ENCODE results near the gene SERPINI1. TPM values are rescaled to one million over a fixed set of nuclear protein-coding genes. Genes with fewer than 3 reads are reported as not detected.

The SERPINI1 gene
- total RNA-seq, 1 experiment from 2014 or later, result 4.4 TPM

- POLR2A ChIA-PET, result no interaction called here
- no TSS peak for BruUV-seq (replicated peaks)
- CTCF ChIA-PET, result no interaction called here
- Histone ChIP-seq H3K27me3 (replicated peaks; ENCODE audit: control insufficient read depth, insufficient read depth, low read length) (no peaks in the 10 kb centered on the region), H3K36me3 (ENCODE audit: control insufficient read depth, insufficient read depth, low read length) (no peaks in the 10 kb centered on the region), H3K9me3 (no peaks in the 10 kb centered on the region), H3K4me3 (ENCODE audit: low read depth, low read length) (no peak overlapping the region), H3K4me1 (no peaks in the 10 kb centered on the region)
- H3K36me3 Mint-ChIP-seq (ENCODE audit: insufficient read depth, unreplicated experiment), result no peaks in the 10 kb centered on the region
- intact Hi-C loops (cut with micrococcal nuclease; ENCODE audit: unreplicated experiment), result no loop called here
- no peak for DNase-seq
- TF ChIP-seq CTCF (IDR thresholded peaks at IDR 0.05; ENCODE audit: insufficient read depth in 1 of 2, low read depth in 1 of 2, low read length in 1 of 2, severe bottlenecking in 1 of 2, unreplicated experiment in 1 of 2), result no peak
- H3K4me1 Mint-ChIP-seq (ENCODE audit: low read depth, unreplicated experiment), result no peaks in the 10 kb centered on the region
- H3K27ac Mint-ChIP-seq (ENCODE audit: unreplicated experiment), result no peak overlapping the region
- H3K4me3 Mint-ChIP-seq (ENCODE audit: unreplicated experiment), result no peak overlapping the region
- no peaks in the 10 kb centered on the region for H3K9me3 Mint-ChIP-seq (ENCODE audit: unreplicated experiment)
- H3K27me3 Mint-ChIP-seq (ENCODE audit: insufficient read depth, unreplicated experiment), result peaks cover 6% of the 10 kb centered on the region
These were observed 126.7 kb downstream of the SERPINI1 start for GRCh38 chr3:167862104-167862730.

- ChIA-PET CTCF (interaction anchor here (0.9 kb wide), 1 partner anchor 13 kb away, joined by 3 read pairs; no protein-coding TSS in a partner anchor), POLR2A (no interaction called here)
- Mint-ChIP-seq H3K9me3 (ENCODE audit: unreplicated experiment) (no peaks in the 10 kb centered on the region), H3K27ac (ENCODE audit: unreplicated experiment) (no peak overlapping the region), H3K27me3 (ENCODE audit: insufficient read depth, unreplicated experiment) (peaks cover 6% of the 10 kb centered on the region), H3K36me3 (ENCODE audit: insufficient read depth, unreplicated experiment) (no peaks in the 10 kb centered on the region), H3K4me1 (ENCODE audit: low read depth, unreplicated experiment) (no peaks in the 10 kb centered on the region), H3K4me3 (ENCODE audit: unreplicated experiment) (no peak overlapping the region)
- BruUV-seq (replicated peaks), result no TSS peak
- TF ChIP-seq CTCF (IDR thresholded peaks at IDR 0.05; ENCODE audit: insufficient read depth in 1 of 2, low read depth in 1 of 2, low read length in 1 of 2, severe bottlenecking in 1 of 2, unreplicated experiment in 1 of 2), result no peak
- H3K36me3 ChIP-seq (ENCODE audit: control insufficient read depth, insufficient read depth, low read length), result no peaks in the 10 kb centered on the region
- no peak for DNase-seq
- no peaks in the 10 kb centered on the region for H3K27me3 ChIP-seq (replicated peaks; ENCODE audit: control insufficient read depth, insufficient read depth, low read length)
- no peaks in the 10 kb centered on the region for H3K4me1 ChIP-seq
- intact Hi-C loops (cut with micrococcal nuclease; ENCODE audit: unreplicated experiment), result no loop called here
- no peaks in the 10 kb centered on the region for H3K9me3 ChIP-seq
- no peak overlapping the region for H3K4me3 ChIP-seq (ENCODE audit: low read depth, low read length)
These were observed 128.5 kb downstream of the SERPINI1 start for GRCh38 chr3:167863811-167864551.

- TF ChIP-seq CTCF (IDR thresholded peaks at IDR 0.05; ENCODE audit: insufficient read depth in 1 of 2, low read depth in 1 of 2, low read length in 1 of 2, severe bottlenecking in 1 of 2, unreplicated experiment in 1 of 2), result no peak
- Mint-ChIP-seq H3K27ac (ENCODE audit: unreplicated experiment) (no peak overlapping the region), H3K4me3 (ENCODE audit: unreplicated experiment) (no peak overlapping the region), H3K4me1 (ENCODE audit: low read depth, unreplicated experiment) (no peaks in the 10 kb centered on the region), H3K36me3 (ENCODE audit: insufficient read depth, unreplicated experiment) (no peaks in the 10 kb centered on the region), H3K9me3 (ENCODE audit: unreplicated experiment) (no peaks in the 10 kb centered on the region), H3K27me3 (ENCODE audit: insufficient read depth, unreplicated experiment) (peaks cover 6% of the 10 kb centered on the region)
- POLR2A ChIA-PET, result no interaction called here
- no TSS peak for BruUV-seq (replicated peaks)
- H3K4me3 ChIP-seq (ENCODE audit: low read depth, low read length), result no peak overlapping the region
- CTCF ChIA-PET, result no interaction called here
- H3K4me1 ChIP-seq, result no peaks in the 10 kb centered on the region
- intact Hi-C loops (cut with micrococcal nuclease; ENCODE audit: unreplicated experiment), result no loop called here
- no peaks in the 10 kb centered on the region for H3K27me3 ChIP-seq (replicated peaks; ENCODE audit: control insufficient read depth, insufficient read depth, low read length)
- H3K36me3 ChIP-seq (ENCODE audit: control insufficient read depth, insufficient read depth, low read length), result no peaks in the 10 kb centered on the region
- H3K9me3 ChIP-seq, result no peaks in the 10 kb centered on the region
- DNase-seq, result no peak
These were observed 129.0 kb downstream of the SERPINI1 start for GRCh38 chr3:167864552-167864874.

All from Caco-2 (cell line).